Amniotic stem cell (primary cell): Measurements from ENCODE around the gene PRKCH.

Experiments used
- DNase-seq: peaks from one replicate; lab custom pipeline; 2025; lab: John Stamatoyannopoulos, UW

The PRKCH gene

DNA sequence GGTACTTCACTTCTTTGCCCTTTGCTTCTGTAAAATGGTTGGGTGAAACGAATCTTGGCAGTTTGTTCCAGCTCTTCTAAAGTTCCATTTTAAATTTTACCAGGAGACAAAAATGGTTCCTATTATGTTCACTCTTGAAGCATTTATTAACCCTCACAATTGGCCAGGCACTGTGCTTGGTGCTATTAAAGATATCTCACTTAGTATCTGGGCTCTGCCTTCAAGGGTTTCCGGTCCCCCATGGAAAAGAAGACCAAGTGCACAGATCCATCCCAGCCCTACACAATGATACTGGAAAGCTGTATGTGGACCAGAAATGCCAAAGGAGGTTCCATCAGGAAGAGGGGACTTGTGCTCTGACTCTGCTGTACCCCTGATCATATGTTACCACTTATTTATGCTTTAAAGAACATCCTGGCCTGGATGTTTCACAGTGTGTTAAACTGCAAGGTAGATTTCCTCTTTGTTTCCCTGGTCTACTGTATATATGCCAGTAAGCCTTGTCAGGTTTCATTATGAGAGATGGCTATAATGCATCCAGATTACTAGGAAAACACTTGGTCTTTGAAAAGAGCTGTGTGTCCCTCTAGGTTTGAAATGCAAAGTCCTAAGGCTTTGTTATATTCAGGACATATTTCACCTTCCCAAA is 154.8 kb downstream of the PRKCH start:
- no peak for DNase-seq

DNA sequence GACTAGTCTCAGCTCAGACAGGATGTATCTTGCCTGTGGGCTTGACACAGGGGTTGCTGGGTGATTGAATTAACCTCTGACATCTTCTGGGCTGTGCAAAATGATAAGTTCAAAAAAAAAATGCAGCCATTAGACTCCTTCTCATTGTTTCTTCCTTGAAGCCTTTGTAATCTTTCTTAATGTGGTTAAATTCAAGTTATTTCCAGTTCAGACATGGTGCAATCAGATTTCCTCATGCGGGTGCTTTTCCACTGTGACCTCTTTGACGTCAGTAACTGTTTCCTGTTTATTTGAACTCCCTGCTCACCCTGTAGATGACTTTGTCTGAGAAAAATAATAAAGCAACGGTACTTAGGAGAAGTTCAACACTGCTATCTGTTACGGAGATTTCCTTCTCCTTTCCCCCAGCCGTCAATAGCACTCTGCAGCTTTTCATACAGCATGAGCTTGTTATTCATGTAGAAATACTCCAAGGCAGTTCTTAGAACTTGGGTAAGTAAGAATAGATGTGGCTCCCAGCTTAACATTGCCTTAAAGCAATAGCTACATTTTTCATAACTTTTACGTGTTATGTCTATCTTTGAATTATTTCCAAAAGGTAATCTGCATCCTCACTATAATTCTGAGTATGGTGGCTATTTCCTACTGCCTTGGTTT is 155.5 kb downstream of the PRKCH start:
- DNase-seq = no peak

DNA sequence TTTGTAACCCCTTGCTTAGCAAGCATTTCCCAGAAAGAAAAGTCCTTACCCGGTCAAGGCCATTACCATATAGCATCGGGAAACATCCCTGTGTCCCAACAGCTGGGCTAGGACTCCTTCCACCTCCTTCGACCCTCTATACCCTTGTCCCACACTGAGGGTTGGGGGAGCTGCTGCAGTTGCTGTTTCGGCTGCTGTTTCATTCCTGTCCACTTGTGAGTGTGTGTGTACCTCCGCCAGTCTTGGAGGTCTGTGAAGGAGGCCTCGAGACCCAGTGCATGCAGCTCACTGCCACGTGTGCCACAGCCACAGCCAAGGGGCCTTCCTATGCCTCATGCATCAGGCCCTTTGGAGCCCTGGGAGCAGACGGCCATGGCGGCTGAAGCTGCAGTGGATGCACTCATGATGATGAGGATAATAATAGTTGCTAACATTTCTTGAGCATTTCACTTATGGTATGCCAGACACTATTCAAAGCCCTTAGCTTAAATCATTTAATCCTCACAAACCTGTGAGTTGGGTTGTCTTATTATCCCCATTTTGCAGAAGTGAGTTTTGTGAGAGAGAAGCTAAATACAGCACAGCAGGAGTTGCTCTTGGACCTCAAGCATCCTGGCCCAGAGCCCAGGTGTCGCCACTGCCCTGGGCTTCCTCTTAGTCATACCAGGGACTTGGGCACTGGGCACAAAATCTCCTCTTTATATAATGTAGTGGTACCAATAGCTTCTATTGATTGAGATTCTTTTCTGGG is 156.5 kb downstream of the PRKCH start:
- DNase-seq = no peak

DNA sequence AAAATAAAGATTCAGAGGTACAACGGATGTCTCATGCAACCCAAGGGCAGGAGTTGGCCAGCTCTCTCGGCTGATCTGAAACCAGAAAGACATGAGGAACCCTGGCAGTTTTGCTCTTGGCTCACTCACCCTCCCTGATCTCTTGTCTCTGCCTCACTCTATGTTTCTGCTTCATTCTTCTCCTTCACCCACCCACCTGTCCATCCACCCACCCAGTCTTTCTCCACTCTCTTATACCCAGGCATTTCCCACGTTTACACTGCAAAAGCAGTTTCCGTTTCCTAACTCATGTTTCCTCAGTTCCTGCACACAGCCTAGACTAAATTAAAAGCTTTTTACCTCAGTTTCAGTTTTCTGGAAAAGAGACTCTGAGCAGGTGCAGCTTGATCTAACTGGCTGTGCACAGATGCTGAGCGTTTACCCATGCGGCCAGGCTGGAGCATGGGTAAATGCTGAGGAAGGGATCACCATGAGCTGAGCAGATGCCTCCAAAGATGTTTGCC is 157.6 kb downstream of the PRKCH start:
- DNase-seq = no peak

DNA sequence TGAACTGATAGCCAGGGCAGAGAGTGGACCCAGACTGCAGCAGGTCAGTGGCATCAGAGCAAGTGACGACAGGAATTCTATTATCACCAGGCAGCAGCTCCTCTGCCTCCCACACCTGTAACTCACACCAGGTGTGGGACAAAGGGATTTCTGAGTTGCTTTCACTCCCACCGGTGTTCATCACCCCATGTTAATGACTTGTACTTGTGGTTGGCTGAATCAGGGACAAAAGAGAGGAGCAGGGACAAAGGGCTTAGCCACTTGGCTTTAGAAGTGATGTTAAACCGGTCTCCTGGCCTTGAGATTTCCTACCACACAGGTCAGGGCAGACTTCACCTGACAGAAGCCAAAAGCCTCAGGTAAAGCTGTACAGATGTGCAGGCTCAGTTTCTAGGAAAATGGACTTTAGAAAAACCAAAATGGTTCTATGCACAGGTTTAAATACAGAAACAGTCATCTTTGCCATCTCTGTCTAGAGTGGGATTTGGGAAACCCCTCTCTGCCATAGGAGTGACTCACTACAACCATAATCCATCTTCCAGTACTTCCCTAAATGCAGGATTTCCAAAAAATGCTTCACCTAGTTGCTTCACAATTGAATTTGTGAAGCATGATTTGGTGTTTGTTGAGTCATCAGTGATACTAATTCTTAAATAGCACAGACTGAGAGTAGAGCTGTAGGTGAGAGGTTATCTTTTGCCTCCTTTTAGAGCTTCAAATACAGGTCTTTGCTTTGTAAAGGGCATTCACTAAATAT is 158.5 kb downstream of the PRKCH start:
- no peak for DNase-seq

DNA sequence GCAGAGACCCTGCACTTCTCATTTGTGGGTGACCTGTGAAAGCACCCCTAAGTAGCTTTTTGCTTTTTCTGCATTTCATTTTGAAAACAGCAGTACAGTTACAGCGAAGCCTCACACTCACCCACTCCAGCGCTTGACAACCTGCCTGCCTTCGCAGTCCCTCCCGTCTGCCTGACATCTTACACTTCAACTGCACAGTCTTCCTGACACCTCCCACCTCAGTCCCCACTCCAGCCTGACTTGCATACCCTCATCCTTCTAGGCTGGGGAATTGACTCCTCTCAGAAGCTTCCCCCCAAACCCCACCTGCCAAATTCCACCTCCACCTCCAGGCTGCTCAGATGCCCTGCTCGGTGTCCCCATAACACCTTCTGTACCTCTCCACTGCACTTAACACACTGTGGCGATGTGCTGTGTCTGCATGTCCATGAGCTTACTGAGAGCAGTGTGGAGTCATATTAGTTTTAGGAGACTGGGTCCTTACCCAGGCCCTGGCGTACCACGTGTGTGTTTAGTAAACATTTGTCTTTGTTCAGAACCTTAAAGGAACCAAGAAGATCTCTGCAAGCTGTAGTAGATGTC is 159.4 kb downstream of the PRKCH start:
- no peak for DNase-seq

DNA sequence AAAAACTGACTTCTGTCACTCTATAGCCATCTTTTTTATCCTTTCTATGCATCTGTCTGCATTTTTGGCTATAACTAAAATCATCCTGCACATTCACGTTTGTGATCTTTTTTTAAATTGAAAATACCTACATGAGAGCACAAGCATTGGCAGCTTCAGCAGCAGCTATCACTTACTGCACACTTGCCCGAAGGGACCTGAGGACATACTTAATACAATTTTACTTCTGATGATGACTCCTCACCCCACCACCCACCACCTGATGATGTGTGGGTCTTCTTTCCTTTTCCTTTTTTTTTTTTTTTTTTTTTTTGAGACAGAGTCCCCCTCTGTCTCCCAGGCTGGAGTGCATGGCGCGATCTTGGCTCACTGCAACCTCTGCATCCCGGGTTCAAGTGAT is 160.3 kb downstream of the PRKCH start:
- no peak for DNase-seq

DNA sequence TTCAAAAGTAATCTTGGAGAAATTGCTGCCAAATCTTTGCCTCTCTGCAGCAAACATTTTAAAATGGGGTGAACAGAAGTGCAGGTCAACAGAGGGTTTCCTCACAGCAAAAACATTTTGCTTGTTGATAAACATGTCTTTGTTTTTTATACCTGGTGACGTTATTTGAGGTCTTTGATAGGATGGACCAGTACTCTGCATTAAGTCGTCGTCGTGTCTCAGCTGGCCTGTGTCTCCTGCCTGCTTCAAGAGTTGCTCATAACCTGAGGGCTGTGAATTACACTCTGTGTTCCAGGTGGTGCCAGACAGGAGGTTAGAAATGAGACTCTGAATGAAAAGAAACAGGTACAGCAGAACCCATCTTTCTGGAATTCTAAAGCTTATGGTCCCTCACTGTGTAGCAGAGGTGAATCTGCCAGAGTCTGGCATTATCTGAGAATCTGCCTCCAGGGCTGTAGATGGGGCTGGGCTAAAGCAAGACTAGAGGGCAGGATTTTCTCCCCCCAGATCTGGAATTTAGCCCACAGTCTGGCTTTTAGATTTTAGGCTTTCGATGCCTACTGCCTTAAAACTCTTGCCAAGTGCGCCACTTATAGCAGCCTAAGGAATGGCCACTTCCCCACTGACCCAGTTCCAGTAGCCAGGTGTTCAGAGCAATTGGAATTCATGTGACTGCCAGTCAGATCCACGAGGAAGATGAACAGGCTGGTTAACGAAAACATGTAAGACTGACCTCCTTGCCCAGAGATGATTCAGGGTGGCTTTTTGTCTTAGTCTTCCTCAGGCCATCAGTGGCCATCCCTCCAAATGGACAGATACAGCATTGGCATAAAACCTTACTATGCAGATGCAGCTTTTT is 161.2 kb downstream of the PRKCH start:
- DNase-seq = no peak

DNA sequence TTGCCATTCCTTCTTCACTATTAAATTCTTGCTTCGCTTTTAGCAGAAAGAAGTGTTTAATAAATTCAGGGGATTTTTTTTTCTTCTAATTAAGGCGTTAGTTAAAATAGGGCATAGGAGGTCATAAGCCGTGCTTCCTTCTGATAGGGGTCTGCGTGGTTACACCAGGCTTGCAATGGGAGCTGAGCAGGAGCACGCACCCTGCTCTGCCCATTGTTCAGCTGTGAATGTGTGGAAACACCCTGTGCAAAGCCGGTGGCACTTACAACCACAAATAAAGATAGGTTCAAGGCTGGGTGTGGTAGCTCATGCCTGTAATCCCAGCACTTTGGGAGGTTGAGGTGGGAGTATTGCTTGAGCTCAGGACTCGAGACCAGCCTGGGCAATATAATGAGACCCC is 162.1 kb downstream of the PRKCH start:
- no peak for DNase-seq

DNA sequence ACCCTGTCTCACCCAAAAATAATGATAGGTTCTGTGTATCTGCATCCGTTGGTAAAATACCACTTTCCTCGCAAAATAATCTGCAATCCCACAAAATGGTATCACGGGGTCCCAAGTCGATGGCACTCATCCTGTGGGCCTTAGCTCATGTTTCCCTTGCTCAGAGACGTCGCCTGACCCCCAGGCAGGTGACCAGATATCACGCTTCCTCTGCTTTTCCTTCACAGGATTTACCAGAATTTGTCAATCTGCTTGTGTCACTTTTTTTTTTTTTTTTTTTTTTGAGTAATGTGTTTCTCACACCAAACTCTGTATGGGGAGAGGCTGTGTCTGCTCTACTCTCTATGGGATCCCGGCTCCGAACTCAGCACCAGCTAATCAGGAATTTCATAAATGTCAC is 162.7 kb downstream of the PRKCH start:
- no peak for DNase-seq

DNA sequence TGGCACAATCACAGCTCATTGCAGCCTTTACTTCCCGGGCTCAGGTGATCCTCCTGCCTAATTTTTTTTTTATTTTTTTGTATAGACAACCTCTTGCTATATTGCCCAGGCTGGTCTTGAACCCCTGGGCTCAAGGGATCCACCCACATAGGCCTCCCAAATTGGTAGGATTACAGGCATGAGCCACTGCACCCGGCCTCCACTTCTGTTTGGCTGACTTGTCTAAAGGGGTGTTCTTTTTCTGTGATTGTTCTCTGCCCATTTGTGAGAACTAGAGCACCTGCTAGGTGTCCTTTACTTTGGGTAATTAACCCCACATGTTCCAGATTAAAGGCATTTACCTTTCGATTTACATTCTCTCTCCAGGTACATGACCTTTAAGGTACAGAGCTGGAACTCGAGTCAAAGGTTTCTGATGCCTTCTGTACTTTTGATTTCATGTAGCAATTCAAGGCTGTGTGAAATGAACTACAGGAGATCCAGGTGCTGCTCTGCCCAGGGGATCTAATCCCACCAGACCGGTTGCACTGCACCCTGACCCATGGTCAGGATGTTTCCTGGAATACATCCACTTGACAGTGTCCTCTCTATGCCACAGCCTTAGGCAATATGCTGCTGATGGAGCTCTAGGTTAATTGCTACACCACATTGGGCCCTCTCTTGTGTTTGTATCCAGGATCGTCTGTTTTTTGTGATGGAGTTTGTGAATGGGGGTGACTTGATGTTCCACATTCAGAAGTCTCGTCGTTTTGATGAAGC is 163.6 kb downstream of the PRKCH start:
- no peak for DNase-seq

DNA sequence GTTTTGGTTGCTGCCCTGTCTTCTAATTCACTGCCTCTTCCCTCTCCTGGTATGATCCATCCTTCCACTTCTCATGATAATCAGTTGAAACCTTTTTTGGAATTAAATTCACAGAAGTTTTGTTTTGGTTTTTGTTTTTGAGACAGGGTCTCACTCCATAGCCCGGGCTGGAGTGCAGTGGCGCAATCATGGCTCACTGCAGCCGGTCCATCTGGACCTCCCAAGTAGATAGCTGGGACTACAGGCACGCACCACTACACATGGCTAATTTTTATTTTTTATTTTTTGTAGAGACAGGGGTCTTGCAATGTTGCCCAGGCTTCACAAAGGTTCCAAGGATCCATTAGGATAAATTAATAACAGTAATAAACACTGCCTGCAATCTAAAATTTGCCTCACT is 164.3 kb downstream of the PRKCH start:
- no peak for DNase-seq

DNA sequence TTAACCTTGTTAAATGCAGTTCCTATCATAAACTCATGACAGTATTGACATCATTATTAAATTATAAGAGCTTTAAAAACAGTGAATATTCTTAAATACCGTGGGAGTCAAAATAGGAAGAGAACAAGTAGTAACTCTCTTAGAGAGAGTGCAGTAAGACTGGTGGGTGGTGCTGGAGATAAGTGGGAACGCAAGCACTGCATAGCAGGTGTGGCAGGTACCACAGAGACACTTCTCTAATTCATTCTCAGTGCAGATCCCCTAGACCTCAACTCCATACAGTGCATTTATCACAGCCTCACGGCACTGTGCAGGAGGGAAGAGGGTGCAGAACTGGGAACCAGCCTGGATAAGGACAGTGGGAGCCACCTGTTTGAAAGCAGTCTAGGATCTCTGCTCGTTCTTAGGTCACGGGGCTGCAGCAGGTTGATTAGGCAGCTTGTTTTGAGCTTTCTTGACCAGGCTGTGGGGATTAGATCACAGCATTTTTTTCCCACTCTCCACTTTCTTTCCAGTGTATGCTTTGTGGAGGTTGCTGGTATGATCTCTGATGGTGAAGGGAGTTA is 165.6 kb downstream of the PRKCH start:
- no peak for DNase-seq

DNA sequence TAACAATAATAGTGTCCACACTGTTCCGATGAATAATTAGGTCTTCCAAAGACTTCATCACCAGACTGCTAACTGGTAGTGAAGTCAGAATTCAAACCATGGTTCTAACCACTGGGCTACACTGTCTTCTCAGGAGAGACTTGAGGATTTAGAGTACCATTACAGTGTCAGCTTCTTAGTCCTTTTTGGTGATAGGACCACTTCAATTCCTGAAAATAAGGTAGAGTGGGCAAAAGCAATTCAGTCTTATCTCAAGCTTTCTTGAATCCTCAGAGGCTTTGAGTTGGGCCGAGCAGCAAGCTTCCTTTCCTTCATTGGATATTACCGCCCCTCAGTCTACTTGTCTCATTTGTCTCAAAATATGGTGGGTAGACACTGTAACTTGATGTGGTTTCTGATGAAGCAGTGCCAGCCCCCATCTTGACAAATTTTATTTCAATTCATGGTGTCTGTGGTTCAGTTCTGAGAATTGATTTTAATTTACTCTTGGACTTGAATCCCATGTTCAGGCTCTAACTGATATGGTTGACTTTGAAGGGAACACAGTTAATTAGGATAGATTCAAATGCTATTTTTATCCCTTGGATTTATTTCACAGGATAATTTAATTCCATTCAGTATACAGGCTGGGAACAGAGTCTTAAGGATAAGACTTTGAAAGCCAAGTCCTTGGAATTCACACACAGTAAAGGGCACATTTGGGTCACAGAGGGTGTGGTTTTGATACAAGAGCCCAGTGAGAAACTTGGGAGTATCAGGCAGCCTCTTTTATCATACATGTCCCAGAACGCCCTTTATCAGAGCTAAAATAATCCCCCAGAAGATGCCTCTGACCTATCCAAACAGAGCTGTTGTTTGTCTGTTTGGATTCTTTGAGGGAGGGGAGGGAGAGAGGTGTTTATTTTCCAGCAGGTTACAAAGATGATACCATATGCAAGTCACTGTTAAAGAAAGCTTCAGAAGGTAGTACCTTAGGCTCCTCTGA is 167.3 kb downstream of the PRKCH start:
- no peak for DNase-seq

DNA sequence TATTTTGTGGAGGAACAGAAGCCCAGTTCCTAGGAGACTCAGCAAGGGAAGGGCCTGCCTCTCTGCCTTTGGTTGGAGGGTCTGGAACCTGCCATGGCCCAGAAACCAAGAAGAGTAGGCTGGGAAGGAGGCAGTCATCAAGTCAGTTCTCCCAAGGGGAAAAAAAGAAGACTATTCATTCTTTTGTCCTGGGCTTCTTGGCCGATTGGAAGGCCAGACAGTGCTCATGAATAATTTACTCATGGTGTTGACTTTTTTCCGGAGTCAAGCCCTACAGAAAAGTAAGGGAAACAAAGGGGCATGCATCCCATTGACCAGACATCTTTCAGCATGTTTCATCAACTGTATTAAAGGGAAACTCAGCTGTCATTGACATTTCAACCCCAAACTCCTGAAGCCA is 168.1 kb downstream of the PRKCH start:
- DNase-seq = no peak

DNA sequence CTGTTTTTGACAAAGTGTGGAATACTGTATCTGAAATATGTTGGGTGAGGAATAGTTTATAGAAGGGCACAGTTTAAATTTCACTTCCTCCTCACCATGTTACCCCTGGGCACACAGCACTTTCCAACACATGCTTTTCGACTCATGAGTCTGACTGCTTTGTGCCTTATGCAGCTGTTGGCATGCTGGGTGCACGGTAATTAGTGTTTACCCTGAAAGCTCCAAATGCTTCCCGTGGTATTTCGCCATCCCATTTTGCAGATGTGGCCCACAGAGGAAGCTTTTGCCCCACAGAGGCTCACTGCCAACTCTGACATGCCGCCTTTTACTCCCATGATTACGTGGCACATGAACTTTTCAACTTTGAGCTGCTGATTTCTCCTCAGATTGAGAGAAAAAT is 168.6 kb downstream of the PRKCH start:
- no peak for DNase-seq

DNA sequence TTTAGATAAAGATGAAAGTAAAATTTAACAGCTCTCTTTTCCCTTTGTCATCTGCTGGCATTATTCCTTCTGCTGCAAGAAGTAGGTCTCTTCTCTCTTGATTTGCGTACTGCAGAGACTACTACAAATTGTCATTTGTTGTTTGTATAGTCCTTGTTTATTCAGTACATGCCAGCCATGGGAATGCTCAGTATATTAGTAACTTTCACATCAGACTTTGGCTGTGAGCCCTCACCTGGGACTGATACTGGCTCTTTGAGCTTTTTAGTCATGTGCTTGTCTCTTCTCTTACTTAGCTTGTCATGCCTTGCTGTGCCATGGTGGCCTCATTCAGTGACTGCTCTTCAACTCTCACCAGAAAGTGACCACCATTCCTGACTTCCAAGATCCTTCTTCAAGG is 169.8 kb downstream of the PRKCH start:
- no peak for DNase-seq

DNA sequence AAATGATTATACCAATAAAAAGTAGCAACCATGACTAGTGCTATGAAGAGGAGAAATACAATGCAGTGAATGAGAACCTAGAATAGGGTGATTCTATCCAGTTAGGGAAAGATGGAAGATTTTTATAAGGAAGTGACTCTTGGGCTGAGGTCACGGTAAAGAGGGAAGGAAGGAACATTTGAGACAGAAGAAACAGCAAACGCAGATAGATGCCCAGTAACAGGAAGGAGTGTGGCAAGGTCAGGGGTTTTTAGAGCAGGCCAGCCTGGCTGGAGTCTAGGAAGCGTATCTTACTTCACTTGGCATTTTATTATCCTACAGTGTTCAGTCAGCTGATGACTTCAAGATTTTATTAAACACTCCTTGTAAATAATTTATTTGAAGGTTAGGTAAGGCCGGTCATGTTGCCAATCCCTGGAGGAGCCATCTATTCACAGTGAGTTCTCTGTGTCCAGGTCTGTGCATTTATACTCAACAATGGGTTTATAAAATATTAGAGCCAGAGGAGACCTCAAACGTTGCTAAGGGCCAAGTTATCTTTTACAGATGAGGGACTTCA is 170.6 kb downstream of the PRKCH start:
- no peak for DNase-seq
